GM12878 (cell line): Measurements from ENCODE around the gene PPP1R18. TPM values are rescaled to one million over a fixed set of nuclear protein-coding genes. Genes with fewer than 3 reads are reported as not detected.

Source experiments
- ATAC-seq: fragments of 200-7000 bp; cut with Tn5 transposase; 3 replicates; pipeline ENCODE4 v1.9.1; 2020; ENCODE audit warnings: mild to moderate bottlenecking, moderate library complexity
- BruUV-seq: library from RNA; stranded (reverse); fragments of 400-500 nt; replicated peaks from 2 replicates; lab custom pipeline; 2021; lab: Mats Ljungman, UMichigan
- CTCF ChIA-PET: fragments of 300-600 bp; sonication (Branson Sonifier 250); formaldehyde crosslinking; extraction: SDS; loops from one replicate; lab custom pipeline; 2021; ENCODE audit warnings: inconsistent platforms; lab: Yijun Ruan, JAX
- POLR2A ChIA-PET: fragments of 350-600 bp; formaldehyde crosslinking; extraction: SDS; loops from one replicate; lab custom pipeline; 2021; ENCODE audit warnings: inconsistent platforms; lab: Charles Lee
- RAD21 ChIA-PET: fragments of 300-600 bp; sonication (Branson Sonifier 250); formaldehyde crosslinking; loops from one replicate; lab custom pipeline; 2023; ENCODE audit warnings: antibody characterized with exemption; ENCODE audit not compliant: unreplicated experiment; lab: Charles Lee
- SMC1A ChIA-PET: fragments of 300-600 bp; sonication (Branson Sonifier 250); formaldehyde crosslinking; loops from one replicate; lab custom pipeline; 2023; ENCODE audit not compliant: unreplicated experiment, uncharacterized antibody; lab: Charles Lee
- DNase-seq: peaks from one replicate; pipeline ENCODE4 v3.0.0-alpha.2; 2011; ENCODE audit warnings: low read depth, low spot score
- FAIRE-seq: peaks from 3 replicates; lab custom pipeline; 2011; peaks lifted over from hg19 to GRCh38; lab: Jason Lieb, UNC
- H2AFZ ChIP-seq: 2 replicates; pipeline ENCODE4 v1.6.0; 2011; ENCODE audit warnings: low read depth, low read length, control low read depth; ENCODE audit not compliant: control insufficient read depth
- H3K27ac ChIP-seq: 2 replicates; pipeline ENCODE4 v1.5.1; 2011; ENCODE audit warnings: control low read depth; ENCODE audit not compliant: control insufficient read depth, insufficient read depth
- H3K27me3 ChIP-seq, 2 experiments: replicated peaks in 1 of 2; 2 replicates each; pipeline versions ENCODE4 v1.6.0 to v1.6.1; 2011; ENCODE audit warnings: low read length in 1 of 2; ENCODE audit not compliant: control insufficient read depth in 2 of 2, insufficient read depth in 2 of 2
- H3K36me3 ChIP-seq, 2 experiments: 2 replicates each; pipeline ENCODE4 v1.5.1; 2011; ENCODE audit warnings: low read length in 1 of 2; ENCODE audit not compliant: control insufficient read depth in 2 of 2, insufficient read depth in 2 of 2
- H3K4me1 ChIP-seq: 2 replicates; pipeline ENCODE4 v1.6.1; 2011; ENCODE audit warnings: mild to moderate bottlenecking, low read length, moderate library complexity, mixed read lengths; ENCODE audit not compliant: control insufficient read depth, insufficient read depth
- H3K4me2 ChIP-seq: 2 replicates; pipeline ENCODE4 v1.6.0; 2011; ENCODE audit warnings: control low read depth; ENCODE audit not compliant: control insufficient read depth, insufficient read depth
- H3K4me3 ChIP-seq: fragments of 200-600 bp; sonication (generic); 2 replicates; pipeline ENCODE4 v1.5.1; 2016
- H3K79me2 ChIP-seq: 2 replicates; pipeline ENCODE4 v1.6.0; 2011; ENCODE audit warnings: low read length; ENCODE audit not compliant: control insufficient read depth, insufficient read depth
- H3K9ac ChIP-seq: 2 replicates; pipeline ENCODE4 v1.8.0; 2011; ENCODE audit warnings: low read length, control low read depth, mixed read lengths; ENCODE audit not compliant: control insufficient read depth, insufficient read depth
- H3K9me3 ChIP-seq: replicated peaks from 3 replicates; pipeline ENCODE4 v1.5.1; 2011; ENCODE audit warnings: mild to moderate bottlenecking, low read length; ENCODE audit not compliant: control insufficient read depth, insufficient read depth
- H4K20me1 ChIP-seq: 2 replicates; pipeline ENCODE4 v1.6.0; 2011; ENCODE audit not compliant: control insufficient read depth, insufficient read depth
- CHD4 ChIP-seq: fragments of 200-600 bp; sonication (generic); IDR thresholded peaks from 2 replicates; pipeline ENCODE4 v1.6.1; 2016; ENCODE audit warnings: mild to moderate bottlenecking
- CREM ChIP-seq: IDR thresholded peaks from 2 replicates; pipeline ENCODE4 v1.6.1; 2014; ENCODE audit warnings: antibody characterized with exemption, low read depth
- IKZF2 ChIP-seq, 2 experiments: fragments of 450-650 bp; IDR thresholded peaks; 2 replicates each; pipeline ENCODE4 v1.6.1; 2017; ENCODE audit warnings: mild to moderate bottlenecking in 2 of 2, moderate library complexity in 2 of 2
- MEF2A ChIP-seq: IDR thresholded peaks from 2 replicates; pipeline ENCODE4 v1.6.1; 2011; ENCODE audit warnings: low read depth, mild to moderate bottlenecking, low read length, moderate library complexity; ENCODE audit not compliant: insufficient read depth
- POLR2AphosphoS2 ChIP-seq: IDR thresholded peaks from 2 replicates; pipeline ENCODE4 v1.6.1; 2011; ENCODE audit warnings: low read depth, mild to moderate bottlenecking, low read length, improper control_type of control experiment, moderate library complexity
- RCOR1 ChIP-seq: conservative IDR thresholded peaks from 2 replicates; pipeline ENCODE4 v1.6.1; 2012; ENCODE audit warnings: low read depth, low read length, improper control_type of control experiment
- SUZ12 ChIP-seq: fragments of 200-600 bp; sonication (generic); IDR thresholded peaks from one replicate; pipeline ENCODE4 v1.6.1; 2018; ENCODE audit warnings: antibody characterized with exemption, mild to moderate bottlenecking; ENCODE audit not compliant: unreplicated experiment
- TBL1XR1 ChIP-seq: IDR thresholded peaks from 2 replicates; pipeline ENCODE4 v1.6.1; 2012; ENCODE audit warnings: low read depth, low read length, improper control_type of control experiment
- USF2 ChIP-seq: IDR thresholded peaks from 2 replicates; pipeline ENCODE4 v1.6.1; 2011; ENCODE audit warnings: low read depth, low read length, improper control_type of control experiment, borderline replicate concordance
- YY1 ChIP-seq: IDR thresholded peaks from 2 replicates; pipeline ENCODE4 v1.6.1; 2011; ENCODE audit warnings: low read depth, mild to moderate bottlenecking, low read length
- ZNF622 ChIP-seq: fragments of 450-650 bp; IDR thresholded peaks from 2 replicates; pipeline ENCODE4 v1.6.1; 2017; ENCODE audit warnings: mild to moderate bottlenecking, inconsistent platforms
- WGBS: methylation state at CpG from one replicate; pipeline ENCODE4 v1.1.6; 2016; ENCODE audit warnings: low lambda C conversion rate; ENCODE audit not compliant: insufficient replicate concordance, insufficient coverage; ENCODE audit errors: missing lambda C conversion rate; 5-methylcytosine and 5-hydroxymethylcytosine counted together
- in situ Hi-C: fragments of 300-500 bp; cut with MboI; formaldehyde crosslinking; loops from 9 replicates; pipeline ENCODE4 v1.14.3; 2018; ENCODE audit warnings: mixed read lengths
- intact Hi-C: fragments of 100-400 bp; cut with micrococcal nuclease; formaldehyde crosslinking; loops from one replicate; pipeline ENCODE4 v1.14.2; 2022; ENCODE audit not compliant: unreplicated experiment
- polyA plus RNA-seq, 11 experiments: library from polyadenylated mRNA; depleted of rRNA in 4 of 11; unstranded in 6 of 11; stranded (reverse) in 5 of 11; fragments of >200 nt; fragmentation: Nextera tagmentation in 4 of 11; fragmentation: Illumina TruSeq in 1 of 11; extraction: Ambion mirVana in 4 of 11; extraction: Trizol in 1 of 11; gene quantifications; 1 replicate in 1 of 11; 2 replicates in 10 of 11; pipeline versions ENCODE4 v1.2.1 to v1.2.3, GENCODE V29; 2011 to 2016; ENCODE audit warnings: inconsistent platforms in 2 of 11, missing spikeins in 2 of 11, low read depth in 1 of 11
- total RNA-seq, 4 experiments: library from RNA; depleted of rRNA in 3 of 4; stranded (reverse); fragments of >200 nt in 3 of 4; fragmentation: Illumina TruSeq in 1 of 4; extraction: Trizol in 1 of 4; gene quantifications; 2 replicates each; pipeline versions ENCODE4 v1.2.1 to v1.2.3, GENCODE V29; 2013 to 2021

PPP1R18 gene
- total and polyA plus RNA-seq, 10 of the 15 experiments (the other 5 are each of a cell fraction or from before 2014, with no cell fraction given), result 21.0 to 119 (median 52.6) TPM

GRCh38 chr6:30712441-30712945 lies 26.0 kb upstream of the PPP1R18 start:
- Histone ChIP-seq H3K36me3 (peaks cover 6 to 7% of the 10 kb centered on the region in 2 experiments; a peak in 3 of 4 replicates), H4K20me1 (no peaks in the 10 kb centered on the region), H3K9ac (no peak overlapping the region), H2AFZ (no peak overlapping the region), H3K79me2 (peaks cover 13% of the 10 kb centered on the region), H3K4me2 (peak overlapping the region; percentile 45; the same call in 1 of the 2 replicates), H3K4me1 (peaks cover 30% of the 10 kb centered on the region), H3K4me3 (peak overlapping the region; percentile 0; the same call in 1 of the 2 replicates), H3K27me3 (no peaks in the 10 kb centered on the region), H3K27ac (peak overlapping the region; percentile 35; the same call in 1 of the 2 replicates), H3K9me3 (no peaks in the 10 kb centered on the region)
- intact Hi-C loops (no loop called here), in situ Hi-C loops (no loop called here)
- BruUV-seq, result TSS peak; percentile 15
- 85% methylated on average over 7 of the region's 7 CpGs for WGBS
- CTCF ChIA-PET, result interaction anchor here (1.2 to 2.8 kb wide), 5 partner anchors 9 to 99 kb away, joined by 3 to 18 read pairs (median 6); partner anchors contain the start of gene NRM
- RAD21 ChIA-PET, result interaction anchor here (0.9 to 1.8 kb wide), 4 partner anchors 9 to 31 kb away, joined by 3 to 7 read pairs (median 4); partner anchors contain the start of gene NRM
- no peak for TF ChIP-seq RCOR1
- no peak for TF ChIP-seq TBL1XR1
- no peak for TF ChIP-seq CREM
- TF ChIP-seq USF2, result no peak
- TF ChIP-seq SUZ12, result no peak
- TF ChIP-seq YY1, result no peak
- no peak for TF ChIP-seq IKZF2 (IDR thresholded peaks at IDR 0.05)
- no peak for TF ChIP-seq ZNF622
- no peak for TF ChIP-seq CHD4
- TF ChIP-seq MEF2A, result no peak
- no peak for TF ChIP-seq POLR2AphosphoS2
- SMC1A ChIA-PET, result interaction anchor here (0.7 to 1.5 kb wide), 8 partner anchors 16 to 39 kb away, joined by 3 to 6 read pairs (median 4); no protein-coding TSS in a partner anchor
- ATAC-seq (no peak), FAIRE-seq (no peak), DNase-seq (no peak)
- POLR2A ChIA-PET, result interaction anchor here (0.8 to 2.9 kb wide), 6 partner anchors 10 to 31 kb away, joined by 4 to 10 read pairs (median 5); partner anchors contain the start of gene NRM
